Trophoblast cell (in vitro differentiated cells and primary cell): ENCODE measurements around the gene ZNF277.

Experiments used
- DNase-seq, 2 donors: peaks; one replicate each; pipeline ENCODE4 v3.0.0-alpha.2; 2016
- H2AFZ ChIP-seq: 2 replicates; pipeline ENCODE4 v1.6.1; 2013; ENCODE audit warnings: low read length, moderate library complexity, mild to moderate bottlenecking; ENCODE audit not compliant: insufficient read depth, poor library complexity
- H2AK5ac ChIP-seq: 2 replicates; pipeline ENCODE4 v1.6.1; 2013; ENCODE audit warnings: mild to moderate bottlenecking, low read length
- H2BK120ac ChIP-seq: 2 replicates; pipeline ENCODE4 v1.6.1; 2013; ENCODE audit warnings: low read length, mild to moderate bottlenecking, moderate library complexity; ENCODE audit not compliant: insufficient read depth, poor library complexity
- H2BK12ac ChIP-seq: 2 replicates; pipeline ENCODE4 v1.6.1; 2013; ENCODE audit warnings: mild to moderate bottlenecking, low read length, moderate library complexity
- H2BK5ac ChIP-seq: 2 replicates; pipeline ENCODE4 v1.6.1; 2013; ENCODE audit warnings: low read length, low read depth, moderate library complexity, mild to moderate bottlenecking; ENCODE audit not compliant: poor library complexity
- H3K14ac ChIP-seq: 2 replicates; pipeline ENCODE4 v1.6.1; 2013; ENCODE audit warnings: mild to moderate bottlenecking, low read length
- H3K18ac ChIP-seq: 2 replicates; pipeline ENCODE4 v1.6.1; 2013; ENCODE audit warnings: mild to moderate bottlenecking, low read length
- H3K23ac ChIP-seq: 2 replicates; pipeline ENCODE4 v1.6.1; 2013; ENCODE audit warnings: low read length
- H3K27ac ChIP-seq: 2 replicates; pipeline ENCODE4 v1.5.1; 2013; ENCODE audit warnings: low read depth, mild to moderate bottlenecking, inconsistent platforms, low read length, moderate library complexity
- H3K27me3 ChIP-seq: 2 replicates; pipeline ENCODE4 v1.6.1; 2013; ENCODE audit warnings: inconsistent platforms, mild to moderate bottlenecking, low read length, moderate library complexity; ENCODE audit not compliant: insufficient read depth
- H3K36me3 ChIP-seq, 2 experiments: 1 replicate in 1 of 2; 2 replicates in 1 of 2; pipeline ENCODE4 v1.6.1; 2013; ENCODE audit warnings: low read length in 2 of 2, mild to moderate bottlenecking in 2 of 2, moderate library complexity in 1 of 2; ENCODE audit not compliant: insufficient read depth in 2 of 2, control insufficient read depth in 1 of 2
- H3K4ac ChIP-seq: 2 replicates; pipeline ENCODE4 v1.6.1; 2013; ENCODE audit warnings: low read depth, mild to moderate bottlenecking, low read length, moderate library complexity
- H3K4me1 ChIP-seq, 2 experiments: 1 replicate in 1 of 2; 2 replicates in 1 of 2; pipeline ENCODE4 v1.6.1; 2013; ENCODE audit warnings: low read length in 2 of 2, mild to moderate bottlenecking in 2 of 2, moderate library complexity in 1 of 2; ENCODE audit not compliant: insufficient read depth in 2 of 2, control insufficient read depth in 1 of 2
- H3K4me2 ChIP-seq: 2 replicates; pipeline ENCODE4 v1.6.1; 2013; ENCODE audit warnings: inconsistent platforms, mild to moderate bottlenecking, low read length, moderate library complexity
- H3K4me3 ChIP-seq: 2 replicates; pipeline ENCODE4 v1.5.1; 2013; ENCODE audit warnings: mild to moderate bottlenecking, low read depth, low read length, inconsistent platforms
- H3K79me1 ChIP-seq: one replicate; pipeline ENCODE4 v1.6.1; 2013; ENCODE audit warnings: low read length
- H3K79me2 ChIP-seq: 2 replicates; pipeline ENCODE4 v1.6.1; 2013; ENCODE audit warnings: low read length, mild to moderate bottlenecking; ENCODE audit not compliant: control insufficient read depth, insufficient read depth, poor library complexity
- H3K9ac ChIP-seq: 2 replicates; pipeline ENCODE4 v1.6.1; 2013; ENCODE audit warnings: mild to moderate bottlenecking, low read length
- H3K9me3 ChIP-seq: 2 replicates; pipeline ENCODE4 v1.6.1; 2013; ENCODE audit warnings: low read depth, mild to moderate bottlenecking, control low read depth, inconsistent platforms, low read length; ENCODE audit not compliant: insufficient read depth
- H4K12ac ChIP-seq: 2 replicates; pipeline ENCODE4 v1.6.1; 2013; ENCODE audit warnings: low read depth, mild to moderate bottlenecking, low read length, moderate library complexity
- H4K8ac ChIP-seq: 2 replicates; pipeline ENCODE4 v1.6.1; 2013; ENCODE audit warnings: low read depth, mild to moderate bottlenecking, low read length, moderate library complexity
- H4K91ac ChIP-seq: one replicate; pipeline ENCODE4 v1.6.1; 2013; ENCODE audit warnings: low read depth, mild to moderate bottlenecking, low read length, moderate library complexity
- WGBS: extraction: QIAGEN DNeasy Blood & Tissue Kit; methylation state at CpG from one replicate; pipeline ENCODE4 v1.1.7; 2013; ENCODE audit warnings: missing lambda C conversion rate; ENCODE audit not compliant: insufficient read length, insufficient coverage; ENCODE audit errors: extremely low coverage; 5-methylcytosine and 5-hydroxymethylcytosine counted together

Gene ZNF277

DNA sequence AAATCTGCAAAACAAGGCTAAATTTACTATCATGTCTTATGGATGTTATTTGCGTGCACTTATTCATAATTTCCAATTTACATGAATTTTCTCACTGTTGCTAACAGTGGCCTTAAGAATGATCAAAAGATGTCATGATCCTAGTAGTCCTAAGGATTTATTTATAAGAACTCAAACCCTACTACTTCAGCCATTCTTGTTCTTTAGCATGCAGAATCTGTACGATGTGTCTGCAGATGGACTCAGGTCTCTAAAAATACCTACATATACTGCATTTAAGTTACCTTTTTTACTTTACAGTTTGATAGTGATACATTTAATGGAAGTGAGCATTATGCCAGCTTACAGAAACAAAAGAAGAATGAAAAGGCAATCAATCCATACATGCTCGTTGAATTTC lies 91.2 kb downstream of the ZNF277 start:
- Histone ChIP-seq H2AFZ (no peak overlapping the region), H2BK5ac (no peak overlapping the region), H3K79me2 (no peaks in the 10 kb centered on the region), H3K4me3 (no peak overlapping the region), H3K36me3 (no peaks in the 10 kb centered on the region), H2AK5ac (no peak overlapping the region), H3K79me1 (no peaks in the 10 kb centered on the region), H3K23ac (no peak overlapping the region), H3K4me2 (no peak overlapping the region), H4K8ac (no peak overlapping the region), H2BK120ac (no peak overlapping the region), H3K9me3 (no peaks in the 10 kb centered on the region), H3K4me1 (no peaks in the 10 kb centered on the region), H3K14ac (no peak overlapping the region), H2BK12ac (no peak overlapping the region), H4K91ac (no peak overlapping the region), H3K18ac (no peak overlapping the region), H3K4ac (no peak overlapping the region), H4K12ac (no peak overlapping the region), H3K27me3 (no peaks in the 10 kb centered on the region), H3K27ac (no peak overlapping the region), H3K9ac (no peak overlapping the region)
- no CpG with 5 or more reads among the region's 3 CpGs for WGBS
- DNase-seq: no peak

GRCh38 chr7:112298543-112299100 lies 92.1 kb downstream of the ZNF277 start:
- H3K9ac ChIP-seq: no peak overlapping the region
- no peaks in the 10 kb centered on the region for H3K27me3 ChIP-seq

DNA sequence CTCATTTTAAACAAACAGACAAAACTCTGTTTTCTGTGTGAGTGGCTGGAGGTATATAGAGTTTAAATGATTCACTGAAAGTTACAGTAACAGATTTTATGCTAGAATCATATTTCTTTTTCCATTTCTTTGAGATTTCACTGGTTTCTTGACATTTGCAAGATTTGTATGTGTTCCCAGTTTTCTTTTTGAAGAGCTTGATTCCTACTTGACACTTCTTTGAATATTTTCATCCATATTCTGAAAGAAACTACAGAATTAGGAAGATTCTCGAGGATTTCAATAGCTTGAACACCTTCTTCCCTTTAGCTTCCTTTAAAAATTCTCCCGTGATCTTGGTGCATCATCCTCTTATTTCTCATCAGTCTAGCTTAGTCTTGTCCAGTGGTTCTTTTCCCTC lies 93.6 kb downstream of the ZNF277 start:
- Histone ChIP-seq H4K12ac (no peak overlapping the region), H2AK5ac (no peak overlapping the region), H2BK120ac (no peak overlapping the region), H3K4me3 (no peak overlapping the region), H3K27me3 (no peaks in the 10 kb centered on the region), H2BK5ac (no peak overlapping the region), H2BK12ac (no peak overlapping the region), H3K36me3 (no peaks in the 10 kb centered on the region), H3K14ac (no peak overlapping the region), H3K9ac (no peak overlapping the region), H2AFZ (no peak overlapping the region), H3K18ac (no peak overlapping the region), H4K8ac (no peak overlapping the region), H3K79me2 (no peaks in the 10 kb centered on the region), H3K4me2 (no peak overlapping the region), H3K4ac (no peak overlapping the region), H4K91ac (no peak overlapping the region), H3K4me1 (no peaks in the 10 kb centered on the region), H3K23ac (no peak overlapping the region), H3K79me1 (no peaks in the 10 kb centered on the region), H3K27ac (no peak overlapping the region), H3K9me3 (no peaks in the 10 kb centered on the region)
- WGBS: no CpG with 5 or more reads among the region's 2 CpGs
- DNase-seq: no peak

More at GRCh38 chr7:112298543-112299100, 92.1 kb downstream of the ZNF277 start:
- Histone ChIP-seq H3K4me1 (no peaks in the 10 kb centered on the region), H2BK5ac (no peak overlapping the region), H2AK5ac (no peak overlapping the region), H3K79me2 (no peaks in the 10 kb centered on the region), H3K4me2 (no peak overlapping the region), H3K9me3 (no peaks in the 10 kb centered on the region), H3K14ac (no peak overlapping the region), H2BK120ac (no peak overlapping the region), H3K23ac (no peak overlapping the region), H4K8ac (no peak overlapping the region), H3K18ac (no peak overlapping the region), H3K79me1 (no peaks in the 10 kb centered on the region), H3K36me3 (no peaks in the 10 kb centered on the region), H2BK12ac (no peak overlapping the region), H3K4me3 (no peak overlapping the region), H2AFZ (no peak overlapping the region), H3K27ac (no peak overlapping the region), H4K91ac (no peak overlapping the region), H4K12ac (no peak overlapping the region), H3K4ac (no peak overlapping the region)
- WGBS: no CpG with 5 or more reads among the region's 4 CpGs
- DNase-seq: no peak

DNA sequence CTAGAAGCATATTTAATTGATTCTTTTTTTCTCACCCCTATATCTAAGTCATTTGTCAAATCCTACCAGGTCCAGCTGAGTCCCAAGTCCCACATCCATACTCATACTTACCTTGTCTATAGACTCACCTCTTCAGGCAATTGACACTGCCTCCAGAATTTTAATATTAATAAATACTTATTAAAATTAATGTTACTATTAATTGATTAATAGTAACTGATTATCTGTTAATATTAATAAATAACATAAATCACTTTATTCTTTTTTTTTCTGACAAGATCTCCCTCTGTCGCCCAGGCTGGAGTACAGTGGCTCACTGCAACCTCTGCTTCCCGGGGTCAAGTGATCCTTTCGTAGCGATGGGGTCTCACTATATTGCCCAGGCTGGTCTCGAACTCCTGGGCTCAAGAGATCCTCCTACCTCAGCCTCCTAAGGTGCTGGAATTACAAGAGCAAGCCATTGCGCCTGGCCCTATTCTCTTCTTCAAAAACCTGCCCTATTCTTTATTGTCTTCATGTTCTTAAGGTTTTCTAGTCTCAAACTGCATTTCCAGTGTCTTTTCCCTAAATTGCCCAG lies 94.4 kb downstream of the ZNF277 start:
- no peak overlapping the region for H2BK12ac ChIP-seq
- no peak overlapping the region for H3K4ac ChIP-seq
- no peak overlapping the region for H4K12ac ChIP-seq
- H3K4me3 ChIP-seq: no peak overlapping the region
- no peak overlapping the region for H3K27ac ChIP-seq
- no peak overlapping the region for H2BK120ac ChIP-seq
- no peak for DNase-seq
- H3K36me3 ChIP-seq: no peaks in the 10 kb centered on the region
- H3K9ac ChIP-seq: no peak overlapping the region
- no peak overlapping the region for H4K91ac ChIP-seq
- H3K4me2 ChIP-seq: no peak overlapping the region
- H3K79me2 ChIP-seq: no peaks in the 10 kb centered on the region
- no CpG with 5 or more reads among the region's 6 CpGs for WGBS
- no peak overlapping the region for H3K18ac ChIP-seq
- H2AK5ac ChIP-seq: no peak overlapping the region
- H4K8ac ChIP-seq: no peak overlapping the region
- no peak overlapping the region for H3K23ac ChIP-seq
- H3K79me1 ChIP-seq: no peaks in the 10 kb centered on the region
- H2BK5ac ChIP-seq: no peak overlapping the region
- no peaks in the 10 kb centered on the region for H3K4me1 ChIP-seq
- H3K14ac ChIP-seq: no peak overlapping the region
- no peak overlapping the region for H2AFZ ChIP-seq
- H3K9me3 ChIP-seq: no peaks in the 10 kb centered on the region
- no peaks in the 10 kb centered on the region for H3K27me3 ChIP-seq
